Esophagus mucosa (tissue), 1 donor: ENCODE data around the gene TRIM31. TPM values are rescaled to one million over a fixed set of nuclear protein-coding genes. Genes with fewer than 3 reads are reported as not detected.

Source experiments
- ATAC-seq: fragments of 200-7000 bp; cut with Tn5 transposase; one replicate; pipeline ENCODE4 v1.9.1; 2020
- total RNA-seq: library from RNA; stranded (reverse); gene quantifications from one replicate; pipeline ENCODE4 v1.2.4, GENCODE V29; 2023
- donor health status: DM: yes; HTN: yes; CAD: no.

TRIM31 gene
- 0.20 TPM for total RNA-seq

DNA sequence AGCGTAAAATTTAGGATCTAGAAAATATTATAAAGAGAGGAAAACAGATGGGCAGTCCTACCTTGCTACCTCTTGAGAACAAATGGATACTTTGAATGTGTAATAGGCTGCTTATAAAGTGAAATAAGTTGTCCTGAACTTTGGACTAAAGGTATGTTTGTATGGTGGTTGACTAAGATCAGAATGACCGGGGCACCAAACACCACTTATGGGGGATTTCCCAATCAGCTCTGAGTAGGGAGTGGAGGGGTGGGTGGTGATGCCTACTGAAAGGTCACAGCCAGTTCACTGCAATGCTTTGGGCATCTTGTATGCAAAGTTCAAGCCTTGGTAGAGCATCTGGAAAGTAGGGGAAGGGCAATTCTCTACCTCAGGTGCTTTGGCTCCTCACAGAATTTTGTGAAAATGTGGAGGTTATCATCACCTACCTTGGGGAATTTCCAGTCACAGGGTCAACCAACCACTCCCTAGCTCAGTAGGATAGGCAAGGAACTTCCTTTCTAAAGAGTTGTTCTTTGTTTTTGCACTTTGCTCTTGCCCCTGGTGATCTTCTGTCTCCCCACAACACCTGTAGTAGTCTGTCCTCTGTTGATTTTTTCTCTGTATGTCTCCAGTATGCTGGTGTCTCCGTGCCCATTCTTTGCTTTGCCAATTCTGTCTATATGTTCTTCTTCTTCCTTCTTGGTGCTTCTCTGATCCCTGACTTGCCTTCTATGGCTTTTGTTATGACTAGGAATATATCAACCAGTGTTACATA lies at the start of gene TRIM31:
Gene TRIM31, minus strand, starts transcription at position 88 of the 757 bp plus-strand sequence. CDS start 285 bp downstream, outside the sequence.
- no peak for ATAC-seq

- ATAC-seq = no peak
Observed at GRCh38 chr6:30162265-30163089, 49.6 kb upstream of the TRIM31 start.

GRCh38 chr6:30160785-30161531 lies 48.1 kb upstream of the TRIM31 start, which contains the start of gene TRIM10:
Gene TRIM10, minus strand, starts transcription at chr6:30161211. Its CDS starts 353 bp downstream, at chr6:30160858.
- no peak for ATAC-seq

DNA sequence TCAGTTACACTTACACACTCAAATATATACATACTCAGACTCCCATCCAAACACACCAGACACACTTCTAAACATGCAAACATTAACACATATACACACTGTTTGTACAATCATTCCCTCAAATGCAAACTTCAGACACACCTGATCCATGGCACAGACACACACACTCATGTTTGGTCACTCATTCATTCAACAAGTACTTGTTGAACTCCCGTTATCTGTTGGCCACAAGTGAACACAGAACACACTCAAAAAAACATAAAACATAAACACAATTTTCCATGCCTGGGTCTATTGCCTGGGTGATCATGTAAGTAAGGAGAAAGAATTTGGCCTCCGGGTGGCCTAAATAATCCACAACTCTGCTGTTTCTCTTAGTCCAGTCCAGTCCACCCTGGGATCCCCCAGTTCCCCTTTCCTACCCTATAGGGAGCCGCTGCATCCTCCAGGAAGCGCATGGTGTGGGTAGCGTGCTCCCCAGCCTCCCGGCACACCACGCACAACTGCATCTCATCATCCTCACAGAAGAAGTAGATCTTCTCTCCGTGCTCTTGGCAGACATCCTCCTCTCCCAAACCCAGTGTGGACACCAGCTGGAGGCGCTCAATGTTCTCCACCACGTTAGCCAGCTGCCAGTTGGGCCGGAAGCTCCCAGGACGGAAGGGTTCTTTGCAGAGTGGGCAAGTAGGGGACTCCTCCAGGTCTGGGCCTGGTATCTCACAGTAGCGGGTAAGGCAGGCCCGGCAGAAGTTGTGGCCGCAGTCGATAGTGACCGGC lies 47.3 kb upstream of the TRIM31 start:
- ATAC-seq = no peak

DNA sequence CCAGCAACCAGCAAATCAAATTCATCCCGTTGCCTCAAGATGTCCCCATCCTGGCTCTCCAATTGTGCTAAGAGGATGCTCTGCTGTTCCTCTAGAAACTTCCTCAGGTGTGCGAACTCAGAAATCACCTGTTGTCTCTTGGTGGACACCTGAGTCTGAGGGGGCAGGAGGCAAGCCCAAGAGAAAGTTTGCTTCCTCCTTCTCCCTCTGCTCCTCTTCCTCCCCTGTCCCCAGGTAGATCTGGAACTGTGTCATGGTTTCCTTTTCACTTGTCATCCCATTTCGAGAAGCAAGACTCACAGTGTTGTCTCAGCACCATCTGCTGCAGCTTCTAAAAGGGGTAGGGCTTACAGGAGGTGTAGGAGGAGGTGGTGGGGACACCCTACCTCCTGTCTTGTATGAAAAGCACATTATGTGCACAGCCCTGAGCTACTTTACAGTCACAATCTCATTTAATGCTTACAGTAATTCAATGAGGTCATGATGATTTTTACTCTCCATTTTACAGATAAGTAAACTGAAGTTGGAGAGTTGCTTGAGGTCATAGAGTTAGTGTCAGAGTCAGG lies 45.7 kb upstream of the TRIM31 start:
- no peak for ATAC-seq

DNA sequence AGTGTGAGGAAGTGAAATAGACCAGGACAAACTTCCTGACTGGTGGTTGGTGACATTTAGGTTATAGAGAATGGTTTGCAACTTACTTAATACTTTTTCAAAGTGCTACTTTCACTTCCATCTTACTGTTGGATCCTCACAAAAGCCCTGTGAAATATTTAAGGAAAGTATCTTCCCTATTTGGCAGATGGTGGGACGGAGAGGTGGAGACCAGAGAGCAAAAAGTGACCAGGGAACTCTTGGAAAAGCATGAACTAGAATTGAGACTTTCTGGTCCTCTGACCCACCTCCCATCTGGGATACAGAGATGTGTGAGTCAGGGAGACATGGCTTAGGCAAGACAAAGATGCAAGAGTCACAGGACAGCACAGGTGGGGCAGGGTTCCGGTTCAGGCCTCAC lies 45.1 kb upstream of the TRIM31 start:
- ATAC-seq = no peak

GRCh38 chr6:30157581-30157980 lies 44.7 kb upstream of the TRIM31 start:
- ATAC-seq = no peak

- no peak for ATAC-seq
Observed at GRCh38 chr6:30156774-30157173, 43.9 kb upstream of the TRIM31 start.

GRCh38 chr6:30156262-30156599 lies 43.3 kb upstream of the TRIM31 start:
- ATAC-seq = peak; percentile 86

DNA sequence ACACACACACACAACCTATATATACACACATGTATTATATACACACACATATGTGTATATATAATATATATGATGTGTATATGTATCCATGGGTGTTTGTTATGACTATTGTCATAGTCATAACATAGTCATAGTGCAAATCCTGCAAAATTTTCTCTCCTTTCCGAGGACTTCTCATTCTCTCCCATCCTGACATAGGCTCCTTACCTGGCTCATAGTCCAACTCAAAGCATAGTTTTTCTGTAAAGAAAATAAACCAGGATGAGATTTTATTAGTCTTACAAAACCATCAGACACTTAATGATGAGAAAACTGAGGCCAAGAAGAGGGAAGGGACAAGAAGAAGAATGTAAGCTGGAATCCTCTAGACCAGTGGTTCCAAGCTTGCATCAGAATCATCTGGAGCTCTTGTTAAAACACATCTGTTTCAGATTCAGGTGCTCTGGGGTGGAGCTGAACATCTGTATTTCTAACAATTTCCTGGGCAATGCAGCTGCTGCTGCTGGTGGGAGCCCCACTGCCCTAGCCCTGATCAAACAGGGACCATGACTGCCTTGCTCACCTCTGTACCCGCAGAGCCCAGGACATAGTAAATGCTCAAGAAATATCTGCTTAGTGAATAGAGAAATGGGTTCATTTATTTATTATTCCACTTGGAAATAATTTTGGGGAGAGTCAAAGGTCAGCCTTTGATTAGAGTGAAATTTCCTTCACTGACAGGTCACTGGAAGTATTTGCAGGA lies 42.8 kb upstream of the TRIM31 start:
- ATAC-seq = no peak

DNA sequence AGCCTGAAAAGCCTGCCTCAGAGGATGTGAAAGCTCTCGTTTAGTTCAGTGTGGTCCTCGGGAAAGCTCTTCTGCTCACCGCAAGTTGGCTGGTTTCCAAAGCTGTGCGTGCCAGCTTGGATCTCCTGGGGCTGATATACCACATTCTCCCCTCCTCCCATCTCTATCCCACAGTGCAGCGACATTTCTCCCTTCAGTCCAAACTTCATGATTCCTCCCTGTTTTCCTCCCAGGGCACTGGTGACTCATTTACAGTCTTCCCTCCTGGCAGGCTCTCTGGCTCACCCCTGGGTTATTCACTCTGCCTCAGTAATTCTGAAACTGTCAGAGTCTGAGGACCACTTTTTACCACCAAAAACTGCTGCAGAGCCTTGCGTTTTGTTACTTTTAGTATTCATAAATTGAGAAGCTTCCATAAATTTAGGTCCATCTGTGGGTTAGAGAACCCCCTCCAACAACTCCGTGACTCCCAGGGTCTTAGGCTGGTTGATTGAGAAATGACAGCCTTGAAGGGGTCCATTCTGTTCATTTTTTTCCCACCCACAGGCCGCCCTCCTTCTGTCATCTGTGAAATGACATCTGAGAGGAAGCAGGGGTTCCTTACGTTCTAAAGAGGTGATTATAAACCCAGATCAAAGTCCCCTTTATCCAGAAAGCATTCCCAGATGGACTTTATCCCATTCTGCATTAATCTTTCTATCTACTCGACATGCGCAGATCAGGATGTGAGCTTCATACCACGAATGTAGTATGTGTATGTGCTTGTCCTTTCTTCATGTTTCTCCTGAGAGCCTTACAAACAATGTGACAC lies 42.0 kb upstream of the TRIM31 start:
- ATAC-seq = peak; percentile 24

GRCh38 chr6:30154061-30154460 lies 41.2 kb upstream of the TRIM31 start:
- no peak for ATAC-seq

DNA sequence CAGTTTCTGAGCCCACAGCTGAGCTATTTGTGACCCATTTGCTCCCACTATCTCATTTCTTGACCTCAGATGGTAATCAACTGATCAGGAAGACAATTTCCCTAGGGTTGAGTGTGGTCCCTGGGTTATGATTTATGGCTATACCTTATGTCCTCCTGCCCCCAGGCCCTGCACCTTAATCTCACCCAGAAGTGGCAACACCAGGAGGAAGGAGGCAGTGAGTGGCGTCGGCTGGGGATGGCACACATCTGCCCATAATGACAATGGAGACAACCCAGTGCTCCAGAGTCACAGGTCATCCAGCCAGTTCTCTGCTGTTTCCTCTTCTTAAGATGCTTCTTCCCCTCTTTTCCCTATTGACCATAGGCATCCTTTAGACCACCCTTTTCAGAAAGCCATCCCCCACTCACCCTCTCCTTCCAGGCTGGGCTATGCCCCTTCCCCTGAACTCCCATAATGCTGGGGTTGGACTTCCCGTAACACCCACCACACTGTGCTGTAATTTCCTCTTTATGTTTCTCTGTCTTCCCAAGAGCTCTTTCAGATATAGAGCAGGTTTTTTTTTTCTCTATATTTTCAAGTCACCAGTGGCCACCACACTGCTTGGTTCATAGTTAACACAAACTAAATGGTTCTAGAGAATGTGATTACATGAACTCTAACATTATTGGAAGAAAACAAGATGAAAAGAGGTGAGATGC lies 40.2 kb upstream of the TRIM31 start:
- ATAC-seq = no peak

DNA sequence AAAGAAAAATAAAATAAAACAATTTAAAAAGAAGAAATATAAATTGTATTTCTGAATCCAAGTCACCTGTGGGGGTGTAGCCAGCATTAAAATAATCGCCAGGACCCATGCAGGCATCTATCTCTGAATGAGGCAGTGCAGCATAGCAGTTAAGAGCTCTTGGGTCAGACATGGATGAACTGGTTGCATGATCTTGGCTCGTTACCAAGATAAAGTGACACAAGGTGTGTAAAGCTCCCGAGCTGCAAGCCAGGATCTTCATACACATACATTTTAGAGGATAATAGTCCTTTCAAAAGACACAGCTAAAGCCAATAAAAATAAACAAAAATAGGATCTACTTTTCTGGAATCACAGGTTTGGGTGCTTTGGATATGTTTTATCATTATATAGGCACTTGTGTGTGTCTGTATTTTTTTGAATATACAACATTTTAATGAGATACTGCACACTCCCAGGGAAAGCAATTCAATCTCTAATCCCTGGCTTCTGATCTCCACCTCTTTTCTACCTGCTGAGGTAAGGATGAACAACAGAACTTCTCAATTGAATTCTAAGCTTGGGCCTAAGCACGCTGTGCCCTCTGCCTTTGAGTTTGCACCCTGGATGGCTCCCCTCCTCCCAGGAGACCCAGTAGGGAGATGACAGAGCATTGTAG lies 39.3 kb upstream of the TRIM31 start:
- ATAC-seq = no peak

DNA sequence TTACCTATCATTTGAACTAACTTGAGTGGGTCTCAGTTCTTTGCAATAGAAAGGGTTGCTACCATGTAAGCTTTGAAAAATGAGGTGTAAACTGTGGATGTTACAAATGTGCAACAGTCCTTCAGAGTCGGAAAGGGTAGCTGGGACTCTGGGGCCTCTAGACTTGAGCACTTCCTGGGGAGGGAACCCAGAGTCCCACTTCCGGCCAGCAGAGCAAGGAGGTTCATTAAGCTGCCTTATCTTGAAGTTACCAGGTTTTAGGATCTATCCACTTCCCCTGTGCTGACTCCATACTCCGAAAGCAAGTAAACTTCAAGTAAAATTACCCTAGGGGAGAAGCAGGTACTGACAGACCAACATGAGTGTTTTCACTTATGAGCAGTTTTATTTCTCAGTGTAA lies 38.7 kb upstream of the TRIM31 start:
- no peak for ATAC-seq

DNA sequence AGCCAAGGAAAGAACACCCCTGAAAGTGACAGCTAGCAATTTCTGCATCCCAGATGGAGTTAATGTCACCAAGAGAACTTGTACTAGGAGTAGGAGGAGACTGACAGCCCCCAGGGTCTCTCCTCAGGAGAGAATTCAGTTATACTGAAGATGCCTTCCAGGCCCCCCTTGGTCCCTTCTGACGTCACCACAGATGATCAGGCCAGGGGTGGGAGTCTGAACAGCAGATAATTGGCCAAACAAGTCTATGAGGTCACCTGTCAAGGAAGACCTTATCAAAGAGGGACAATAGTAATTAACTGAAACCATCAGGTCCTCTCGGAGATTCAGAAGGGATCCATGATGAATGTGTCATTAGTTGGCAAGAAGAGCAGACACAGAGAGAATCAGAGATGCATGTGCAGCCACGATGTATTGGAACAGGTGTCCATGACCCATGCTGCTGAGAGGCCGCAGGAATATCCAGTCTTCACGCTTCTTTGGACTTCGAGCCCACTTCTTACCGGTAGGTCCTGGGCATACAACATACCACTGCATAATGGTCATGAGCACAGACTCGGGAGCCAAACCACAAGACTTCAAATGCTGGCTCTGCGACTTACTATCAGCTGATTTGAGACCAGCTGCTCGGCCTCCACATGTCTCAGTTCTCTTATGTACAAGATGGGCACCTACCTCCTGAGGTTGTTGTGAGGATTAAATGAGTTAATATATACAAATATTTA lies 37.9 kb upstream of the TRIM31 start:
- no peak for ATAC-seq

DNA sequence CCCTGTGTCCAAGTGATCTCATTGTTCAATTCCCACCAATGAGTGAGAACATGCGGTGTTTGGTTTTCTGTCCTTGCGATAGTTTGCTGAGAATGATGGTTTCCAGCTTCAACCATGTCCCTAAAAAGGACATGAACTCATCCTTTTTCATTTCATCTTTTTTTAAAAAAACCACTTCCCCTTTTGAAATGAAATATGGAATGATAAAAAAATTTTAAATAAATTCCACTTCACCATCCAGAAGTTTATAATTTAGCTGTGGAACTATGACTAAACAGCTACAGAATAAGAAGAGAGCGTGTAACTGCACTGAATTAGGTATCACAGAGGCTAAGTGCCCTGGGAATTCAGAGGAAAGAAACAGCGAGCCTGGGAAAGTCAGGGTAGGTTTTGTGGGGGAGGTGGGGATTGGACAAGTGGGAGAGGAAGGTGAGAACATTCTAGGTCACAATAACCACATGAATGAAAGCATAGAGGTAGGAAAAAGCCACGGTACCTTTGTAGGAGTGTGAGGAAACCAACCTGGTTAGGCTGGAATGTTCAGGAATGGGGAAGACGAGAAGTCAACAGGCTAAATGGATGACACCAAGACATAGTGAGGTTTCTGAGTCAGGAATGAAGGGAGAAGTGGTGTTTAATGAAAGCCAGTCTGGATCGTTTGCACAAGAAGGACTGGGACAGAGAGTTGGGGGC lies 37.1 kb upstream of the TRIM31 start:
- ATAC-seq = no peak

- no peak for ATAC-seq
Observed at GRCh38 chr6:30149234-30149633, 36.3 kb upstream of the TRIM31 start.
